K562 (cell line): ENCODE results near the gene CNOT4.
"Not testable (repeated sequence)": the region's sequence is repeated elsewhere in the genome, so short reads cannot be mapped to it uniquely, and the experiment has no call there.

Experiments
- HCFC1 ChIP-seq: IDR thresholded peaks from 2 replicates; pipeline ENCODE4 v1.6.1; 2012; ENCODE audit warnings: low read depth, low read length, improper control_type of control experiment
- NBN ChIP-seq: fragments of 450-650 bp; IDR thresholded peaks from 2 replicates; pipeline ENCODE4 v1.6.1; 2016; ENCODE audit warnings: low read depth, mild to moderate bottlenecking
- POLR2AphosphoS5 ChIP-seq: IDR thresholded peaks from 2 replicates; pipeline ENCODE4 v1.6.1; 2011; ENCODE audit warnings: mild to moderate bottlenecking, low read depth, low read length, moderate library complexity; ENCODE audit not compliant: control insufficient read depth, insufficient read depth
- TF ChIP-seq, protein P1 (sequence below): fragments of 450-650 bp; formaldehyde crosslinking; IDR thresholded peaks from 2 replicates; pipeline ENCODE4 v1.4.0; 2020; ENCODE audit warnings: mild to moderate bottlenecking, mixed read lengths
- TF ChIP-seq, protein P2 (sequence below), 3 experiments: IDR thresholded peaks in 2 of 3; conservative IDR thresholded peaks in 1 of 3; 2 replicates each; pipeline ENCODE4 v1.5.1; 2011 to 2012; ENCODE audit warnings: low read length in 3 of 3, mild to moderate bottlenecking in 3 of 3, control low read depth in 2 of 3, improper control_type of control experiment in 1 of 3, inconsistent platforms in 1 of 3, low read depth in 1 of 3, mixed read lengths in 1 of 3, moderate library complexity in 1 of 3; ENCODE audit not compliant: insufficient read depth in 2 of 3
- TF ChIP-seq, protein P3 (sequence below), 2 experiments: fragments of 450-650 bp in 1 of 2; IDR thresholded peaks; 2 replicates each; pipeline ENCODE4 v1.6.1; 2011 to 2017; ENCODE audit warnings: low read depth in 2 of 2, antibody characterized with exemption in 1 of 2, borderline replicate concordance in 1 of 2, low read length in 1 of 2, mild to moderate bottlenecking in 1 of 2, mixed read lengths in 1 of 2; ENCODE audit not compliant: control insufficient read depth in 1 of 2

DNA sequence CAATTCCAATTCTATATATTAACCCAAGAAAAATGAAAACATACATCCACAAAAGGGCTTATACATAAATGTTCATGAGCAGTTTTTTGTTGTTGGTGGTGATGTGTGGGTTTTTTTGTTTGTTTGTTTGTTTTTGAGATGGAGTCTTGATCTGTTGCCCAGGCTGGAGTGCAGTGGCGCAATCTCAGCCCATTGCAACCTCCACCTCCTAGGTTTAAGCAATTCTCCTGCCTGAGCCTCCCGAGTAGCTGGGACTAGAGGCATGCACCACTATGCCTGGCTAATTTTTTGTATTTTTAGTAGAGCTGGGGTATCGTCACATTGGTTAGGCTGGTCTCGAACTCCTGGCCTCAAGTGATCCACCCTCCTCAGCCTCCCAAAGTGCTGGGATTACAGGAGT lies 40.2 kb downstream of the CNOT4 start:
- TF ChIP-seq NBN, POLR2AphosphoS5, HCFC1: not testable (repeated sequence)
- TF ChIP-seq, protein P1, sequence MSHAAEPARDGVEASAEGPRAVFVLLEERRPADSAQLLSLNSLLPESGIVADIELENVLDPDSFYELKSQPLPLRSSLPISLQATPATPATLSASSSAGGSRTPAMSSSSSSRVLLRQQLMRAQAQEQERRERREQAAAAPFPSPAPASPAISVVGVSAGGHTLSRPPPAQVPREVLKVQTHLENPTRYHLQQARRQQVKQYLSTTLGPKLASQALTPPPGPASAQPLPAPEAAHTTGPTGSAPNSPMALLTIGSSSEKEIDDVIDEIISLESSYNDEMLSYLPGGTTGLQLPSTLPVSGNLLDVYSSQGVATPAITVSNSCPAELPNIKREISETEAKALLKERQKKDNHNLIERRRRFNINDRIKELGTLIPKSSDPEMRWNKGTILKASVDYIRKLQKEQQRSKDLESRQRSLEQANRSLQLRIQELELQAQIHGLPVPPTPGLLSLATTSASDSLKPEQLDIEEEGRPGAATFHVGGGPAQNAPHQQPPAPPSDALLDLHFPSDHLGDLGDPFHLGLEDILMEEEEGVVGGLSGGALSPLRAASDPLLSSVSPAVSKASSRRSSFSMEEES = not testable (repeated sequence)
- TF ChIP-seq, protein P2, sequence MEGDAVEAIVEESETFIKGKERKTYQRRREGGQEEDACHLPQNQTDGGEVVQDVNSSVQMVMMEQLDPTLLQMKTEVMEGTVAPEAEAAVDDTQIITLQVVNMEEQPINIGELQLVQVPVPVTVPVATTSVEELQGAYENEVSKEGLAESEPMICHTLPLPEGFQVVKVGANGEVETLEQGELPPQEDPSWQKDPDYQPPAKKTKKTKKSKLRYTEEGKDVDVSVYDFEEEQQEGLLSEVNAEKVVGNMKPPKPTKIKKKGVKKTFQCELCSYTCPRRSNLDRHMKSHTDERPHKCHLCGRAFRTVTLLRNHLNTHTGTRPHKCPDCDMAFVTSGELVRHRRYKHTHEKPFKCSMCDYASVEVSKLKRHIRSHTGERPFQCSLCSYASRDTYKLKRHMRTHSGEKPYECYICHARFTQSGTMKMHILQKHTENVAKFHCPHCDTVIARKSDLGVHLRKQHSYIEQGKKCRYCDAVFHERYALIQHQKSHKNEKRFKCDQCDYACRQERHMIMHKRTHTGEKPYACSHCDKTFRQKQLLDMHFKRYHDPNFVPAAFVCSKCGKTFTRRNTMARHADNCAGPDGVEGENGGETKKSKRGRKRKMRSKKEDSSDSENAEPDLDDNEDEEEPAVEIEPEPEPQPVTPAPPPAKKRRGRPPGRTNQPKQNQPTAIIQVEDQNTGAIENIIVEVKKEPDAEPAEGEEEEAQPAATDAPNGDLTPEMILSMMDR (IDR thresholded peaks at IDR 0.05 in 2 of 3, conservative IDR thresholded peaks at IDR 0.05 in 1 of 3; ENCODE audit: insufficient read depth in 2 of 3, low read depth in 1 of 3, low read length in 3 of 3) = not testable (repeated sequence)
- TF ChIP-seq, protein P3, sequence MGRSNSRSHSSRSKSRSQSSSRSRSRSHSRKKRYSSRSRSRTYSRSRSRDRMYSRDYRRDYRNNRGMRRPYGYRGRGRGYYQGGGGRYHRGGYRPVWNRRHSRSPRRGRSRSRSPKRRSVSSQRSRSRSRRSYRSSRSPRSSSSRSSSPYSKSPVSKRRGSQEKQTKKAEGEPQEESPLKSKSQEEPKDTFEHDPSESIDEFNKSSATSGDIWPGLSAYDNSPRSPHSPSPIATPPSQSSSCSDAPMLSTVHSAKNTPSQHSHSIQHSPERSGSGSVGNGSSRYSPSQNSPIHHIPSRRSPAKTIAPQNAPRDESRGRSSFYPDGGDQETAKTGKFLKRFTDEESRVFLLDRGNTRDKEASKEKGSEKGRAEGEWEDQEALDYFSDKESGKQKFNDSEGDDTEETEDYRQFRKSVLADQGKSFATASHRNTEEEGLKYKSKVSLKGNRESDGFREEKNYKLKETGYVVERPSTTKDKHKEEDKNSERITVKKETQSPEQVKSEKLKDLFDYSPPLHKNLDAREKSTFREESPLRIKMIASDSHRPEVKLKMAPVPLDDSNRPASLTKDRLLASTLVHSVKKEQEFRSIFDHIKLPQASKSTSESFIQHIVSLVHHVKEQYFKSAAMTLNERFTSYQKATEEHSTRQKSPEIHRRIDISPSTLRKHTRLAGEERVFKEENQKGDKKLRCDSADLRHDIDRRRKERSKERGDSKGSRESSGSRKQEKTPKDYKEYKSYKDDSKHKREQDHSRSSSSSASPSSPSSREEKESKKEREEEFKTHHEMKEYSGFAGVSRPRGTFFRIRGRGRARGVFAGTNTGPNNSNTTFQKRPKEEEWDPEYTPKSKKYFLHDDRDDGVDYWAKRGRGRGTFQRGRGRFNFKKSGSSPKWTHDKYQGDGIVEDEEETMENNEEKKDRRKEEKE (IDR thresholded peaks at IDR 0.05; ENCODE audit: borderline replicate concordance in 1 of 2, control insufficient read depth in 1 of 2, low read depth in 2 of 2, low read length in 1 of 2) = not testable (repeated sequence)
